Fibroblast of skin of left quadriceps (primary cell): ENCODE measurements around the gene MAPK1IP1L.
"Not testable (repeated sequence)": the region's sequence is repeated elsewhere in the genome, so short reads cannot be mapped to it uniquely, and the experiment has no call there.

Experiments used
- DNase-seq, 2 experiments: peaks; one replicate each; pipeline ENCODE4 v3.0.0-alpha.2; 2013; ENCODE audit warnings: low read depth in 2 of 2

Gene MAPK1IP1L

GRCh38 chr14:55051423-55052268, at the start of gene MAPK1IP1L:
Gene MAPK1IP1L, plus strand, starts transcription at chr14:55051647. Its CDS starts 10,037 bp downstream, at chr14:55061684.
- peak; percentile 86 to 89 for DNase-seq

DNA sequence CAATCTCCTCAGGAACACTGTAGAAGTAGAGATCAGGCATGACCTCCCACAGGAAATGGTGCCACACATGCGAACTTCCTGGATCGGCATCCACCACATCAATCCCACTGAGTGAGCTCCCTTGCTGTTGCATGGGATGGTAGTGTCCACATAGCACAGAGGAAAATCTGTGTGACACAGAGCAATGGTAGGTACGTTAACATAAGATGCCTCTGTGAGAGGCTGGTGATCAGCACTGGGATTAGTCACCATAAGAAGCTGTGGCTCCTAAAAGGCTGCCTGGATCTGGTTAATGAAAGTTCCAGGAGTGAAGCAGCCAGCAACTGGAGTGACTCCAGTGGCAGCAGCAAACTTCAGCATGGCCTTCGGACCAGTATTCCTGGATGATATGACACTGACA, 46.4 kb upstream of the MAPK1IP1L start:
- DNase-seq = no peak

GRCh38 chr14:55015006-55015405, 36.4 kb upstream of the MAPK1IP1L start:
- no peak for DNase-seq

GRCh38 chr14:55019968-55020554, 31.4 kb upstream of the MAPK1IP1L start:
- DNase-seq = no peak

DNA sequence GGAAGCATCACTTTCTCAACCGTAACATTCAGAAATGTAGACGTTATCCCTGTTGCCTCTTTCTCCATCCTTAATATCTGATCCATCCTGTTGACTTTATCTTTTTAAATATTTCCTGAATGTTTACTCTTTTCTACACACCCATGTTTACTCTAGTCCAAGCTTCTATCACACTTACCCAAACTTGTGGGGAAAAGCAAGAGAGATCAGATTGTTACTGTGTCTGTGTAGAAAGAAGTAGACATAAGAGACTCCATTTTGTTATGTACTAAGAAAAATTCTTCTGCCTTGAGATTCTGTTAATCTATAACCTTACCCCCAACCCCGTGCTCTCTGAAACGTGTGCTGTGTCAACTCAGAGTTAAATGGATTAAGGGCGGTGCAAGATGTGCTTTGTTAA, 27.1 kb upstream of the MAPK1IP1L start:
- DNase-seq = not testable (repeated sequence)

DNA sequence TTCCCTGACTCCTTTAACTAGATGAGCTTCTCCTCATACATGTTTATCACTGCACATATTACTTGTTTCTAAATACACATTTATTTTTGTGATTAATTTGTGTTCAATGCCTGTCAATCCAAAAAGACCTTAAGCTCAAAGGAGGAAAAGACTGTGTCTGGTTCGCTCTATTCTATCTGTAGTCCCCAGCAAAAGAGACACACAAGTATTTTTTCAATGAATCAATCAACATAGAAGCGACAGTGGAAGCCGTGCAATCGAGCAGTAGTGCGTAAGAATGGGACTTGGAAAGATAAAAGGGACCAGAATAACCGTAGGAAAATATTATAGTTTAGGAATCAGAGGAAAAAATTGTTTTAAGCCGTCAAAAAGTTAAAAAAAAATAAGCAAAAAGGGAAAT, 25.5 kb upstream of the MAPK1IP1L start:
- DNase-seq = no peak

- no peak for DNase-seq
Measured at GRCh38 chr14:55026441-55026792, 25.0 kb upstream of the MAPK1IP1L start.

DNA sequence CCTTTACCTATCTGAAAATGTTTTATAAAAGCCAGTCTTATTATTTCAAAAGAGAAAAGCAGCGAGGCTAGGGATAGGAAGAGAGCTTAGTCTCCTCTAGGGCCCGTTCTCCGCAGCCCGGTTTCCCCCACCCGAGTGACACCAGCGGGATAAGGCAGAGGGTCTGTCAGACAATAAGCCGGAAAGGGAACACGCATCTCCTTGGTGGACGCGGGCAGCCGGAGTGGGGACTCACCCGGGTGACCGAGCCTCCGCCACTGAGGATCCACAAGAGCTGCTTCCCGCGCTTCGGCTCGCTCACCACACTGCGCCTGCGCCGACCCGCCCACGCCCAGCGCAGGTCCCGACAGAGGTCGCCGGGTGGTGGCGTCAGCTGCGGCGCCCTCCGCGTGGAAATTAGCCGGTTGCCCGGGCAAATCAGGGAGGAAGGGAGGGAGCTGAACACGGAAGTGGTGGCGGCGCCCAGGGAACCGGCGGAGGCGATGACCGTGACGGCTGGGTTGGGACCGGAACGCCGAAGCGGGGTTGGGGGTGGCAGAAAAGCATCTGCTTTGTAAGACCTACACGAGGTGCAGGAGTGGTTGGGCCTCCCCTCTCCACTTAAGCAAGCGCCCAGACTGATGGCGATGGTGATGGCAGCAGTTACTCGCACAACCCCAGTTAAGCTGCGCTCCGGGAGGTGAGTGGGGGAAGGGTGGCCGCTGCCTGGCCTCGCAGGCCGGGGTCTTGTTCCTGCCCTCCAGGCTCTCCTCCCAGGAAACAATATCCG, 24.5 kb upstream of the MAPK1IP1L start, which contains the start of the genes SOCS4 and WDHD1:
SOCS4 (plus strand) TSS at position 444 of the 769 bp plus-strand sequence. CDS start 15,806 bp downstream, outside the sequence.
WDHD1 (minus strand) TSS at position 307 of the 769 bp plus-strand sequence. CDS start 312 bp downstream, outside the sequence.
- DNase-seq = peak; percentile 74 to 78

- DNase-seq = no peak
Measured at GRCh38 chr14:55028066-55028465, 23.4 kb upstream of the MAPK1IP1L start.

DNA sequence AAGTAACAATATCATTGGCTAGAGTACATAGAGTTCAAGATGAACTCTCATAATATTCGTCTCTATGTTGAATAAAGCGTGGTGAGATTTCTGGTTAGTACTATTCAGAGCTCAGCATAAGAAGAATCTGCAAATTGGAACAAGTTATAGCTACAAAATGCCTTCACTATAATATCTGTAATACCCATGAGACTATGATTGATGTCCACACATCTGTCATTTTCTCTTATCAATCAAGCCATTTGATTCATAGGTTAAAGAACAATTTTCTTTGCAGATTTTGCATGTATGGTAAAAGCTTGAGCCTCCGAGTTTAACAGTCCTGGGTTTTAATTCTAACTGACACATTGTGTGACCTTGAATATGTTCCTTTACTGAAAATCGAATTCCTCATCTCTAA, 23.0 kb upstream of the MAPK1IP1L start:
- no peak for DNase-seq

DNA sequence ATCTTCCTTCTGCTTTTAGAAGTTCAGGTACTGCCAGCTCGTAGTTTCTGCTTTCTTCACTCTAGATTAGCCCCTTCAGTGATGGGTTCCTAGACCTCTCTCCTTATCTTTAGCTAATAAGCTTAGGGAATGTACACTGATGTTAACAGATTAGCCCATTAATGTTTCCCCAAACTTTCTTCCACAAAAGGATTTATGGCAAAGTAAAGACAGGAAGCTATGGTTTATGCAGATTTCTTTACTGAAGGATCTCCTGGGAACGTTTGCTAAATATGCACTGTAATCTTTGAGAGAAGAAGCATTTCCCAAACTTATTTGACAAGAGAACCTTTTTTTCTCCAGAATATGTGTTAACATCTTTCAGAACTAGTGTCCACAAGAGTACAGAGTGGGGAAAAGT, 20.3 kb upstream of the MAPK1IP1L start:
- DNase-seq = no peak

- DNase-seq = not testable (repeated sequence)
Measured at GRCh38 chr14:55037995-55038394, 13.5 kb upstream of the MAPK1IP1L start.

DNA sequence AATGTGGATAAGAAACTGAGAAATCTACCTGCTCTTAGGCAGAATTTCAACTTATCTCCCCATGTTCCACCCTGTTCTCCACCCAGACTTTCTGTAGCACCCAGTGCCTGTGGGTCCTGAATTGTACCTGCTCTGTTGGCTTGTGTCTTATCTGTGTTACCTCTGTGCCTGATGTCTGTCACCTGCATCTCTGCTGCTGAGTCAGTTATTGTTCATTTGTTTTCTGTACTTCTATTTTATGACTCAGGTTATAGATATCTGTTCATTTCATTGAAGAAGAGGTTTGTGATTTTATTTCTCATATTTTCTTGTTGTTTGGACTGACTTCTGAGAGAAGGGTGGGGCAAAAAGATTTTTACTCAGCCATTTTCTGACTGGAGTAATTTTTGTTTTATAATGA, 12.7 kb upstream of the MAPK1IP1L start:
- no peak for DNase-seq

- no peak for DNase-seq
Measured at GRCh38 chr14:55043528-55043927, 7.9 kb upstream of the MAPK1IP1L start.

DNA sequence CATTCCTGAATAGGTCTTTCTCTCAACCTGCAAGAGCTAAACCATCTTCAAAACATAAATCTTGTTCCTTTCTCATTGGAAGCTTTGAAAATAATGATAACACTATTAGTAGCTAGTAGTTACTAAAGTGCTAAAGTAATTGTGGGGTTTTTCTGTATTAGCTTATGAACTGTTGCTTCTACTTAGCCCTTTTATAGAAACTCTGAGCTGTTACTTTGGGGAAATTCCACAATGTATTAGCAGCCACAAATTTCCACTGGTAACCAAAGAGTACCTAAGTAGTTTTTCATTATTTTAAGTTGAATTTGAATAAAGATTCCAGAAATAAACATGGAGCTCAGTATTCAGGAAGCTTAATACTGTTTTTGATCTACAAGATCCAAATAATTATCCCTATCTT, 6.4 kb upstream of the MAPK1IP1L start:
- DNase-seq = no peak

DNA sequence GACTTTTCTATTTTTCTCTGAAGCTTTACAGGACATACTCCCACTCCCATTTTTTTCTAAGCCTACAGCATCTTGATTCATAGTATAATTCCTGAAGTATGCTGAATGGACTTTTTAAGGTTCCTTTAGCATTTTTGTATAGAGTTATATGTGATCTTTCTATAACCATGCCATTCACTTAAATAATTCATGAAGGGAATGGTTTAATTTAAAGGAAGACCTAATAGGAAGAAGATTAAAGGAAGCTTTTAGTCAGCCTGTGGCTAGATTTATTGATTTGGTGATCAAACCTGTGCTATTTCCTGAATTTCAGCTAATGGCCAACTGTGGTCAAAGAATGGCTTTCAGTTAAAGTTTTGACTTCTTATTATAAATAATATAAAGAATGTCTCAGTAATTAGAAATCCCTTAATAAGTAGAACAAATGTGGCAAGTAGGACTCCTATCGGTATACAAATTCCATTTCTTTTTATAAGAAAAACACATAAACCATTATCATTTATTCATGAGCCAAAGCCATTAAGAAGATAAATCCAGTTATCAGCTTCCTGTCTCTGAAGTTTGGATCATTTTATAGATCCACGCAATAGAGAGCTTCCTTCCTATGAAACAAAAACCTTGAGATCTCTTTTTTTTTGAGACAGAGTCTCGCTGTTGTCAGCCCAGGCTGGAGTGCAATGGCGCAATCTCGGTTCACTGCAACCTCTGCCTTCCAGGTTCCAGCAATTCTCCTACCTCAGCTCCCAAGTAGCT, 4.0 kb upstream of the MAPK1IP1L start:
- DNase-seq = no peak

- DNase-seq = no peak
Measured at GRCh38 chr14:55048900-55049436, 2.5 kb upstream of the MAPK1IP1L start.

- DNase-seq = no peak
Measured at GRCh38 chr14:55051165-55051422, 353 bp upstream of the MAPK1IP1L start.

DNA sequence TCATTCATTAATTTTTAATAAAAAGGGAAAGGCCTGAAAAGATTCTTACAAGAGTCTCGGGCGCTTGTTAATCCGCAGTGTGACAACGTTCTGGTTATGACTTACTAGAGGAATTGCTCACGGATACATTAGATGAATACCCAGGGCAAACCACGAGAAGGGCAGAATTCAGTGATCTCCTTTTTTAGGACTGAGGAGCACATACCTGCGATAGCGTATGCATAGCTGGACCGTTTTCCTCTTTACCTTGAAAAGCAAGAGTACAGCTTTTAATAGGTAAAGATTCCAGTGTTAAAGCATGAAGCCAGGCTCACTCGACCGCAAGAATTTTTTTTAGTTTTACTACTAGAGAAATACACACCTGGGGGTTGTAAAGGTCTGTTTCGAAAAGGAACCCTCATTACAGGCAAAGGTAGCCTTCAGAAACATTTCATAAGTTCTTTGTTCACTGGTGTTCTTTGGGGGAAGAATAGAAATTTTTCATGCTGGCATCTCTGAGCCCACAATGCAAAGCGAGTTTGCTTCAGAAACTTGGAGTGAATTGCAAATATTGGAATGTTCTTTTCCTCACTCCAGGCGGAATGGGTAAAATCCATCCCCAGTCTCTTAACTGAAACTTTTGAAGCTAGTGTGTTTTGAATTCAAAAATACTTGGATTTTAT, 953 bp downstream of the MAPK1IP1L start:
- DNase-seq = no peak

DNA sequence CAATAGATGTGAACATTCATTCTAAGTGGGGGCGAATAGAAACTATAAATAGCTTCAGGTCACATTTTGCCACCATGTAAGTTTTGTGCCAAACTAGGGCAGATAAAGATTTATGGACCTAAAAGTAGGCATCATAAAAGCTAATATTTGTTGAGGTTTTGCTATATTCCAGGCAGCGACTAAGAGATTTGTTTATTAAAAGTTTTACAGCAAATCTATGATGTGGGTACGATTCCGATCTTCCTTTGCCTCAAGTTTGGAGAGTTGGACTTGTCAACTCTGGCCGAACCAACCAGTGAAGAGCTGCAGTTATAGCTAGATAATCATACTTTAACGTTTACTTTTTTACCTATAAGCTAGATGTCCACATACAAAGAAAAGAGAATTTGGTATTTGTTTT, 1.6 kb downstream of the MAPK1IP1L start:
- no peak for DNase-seq

DNA sequence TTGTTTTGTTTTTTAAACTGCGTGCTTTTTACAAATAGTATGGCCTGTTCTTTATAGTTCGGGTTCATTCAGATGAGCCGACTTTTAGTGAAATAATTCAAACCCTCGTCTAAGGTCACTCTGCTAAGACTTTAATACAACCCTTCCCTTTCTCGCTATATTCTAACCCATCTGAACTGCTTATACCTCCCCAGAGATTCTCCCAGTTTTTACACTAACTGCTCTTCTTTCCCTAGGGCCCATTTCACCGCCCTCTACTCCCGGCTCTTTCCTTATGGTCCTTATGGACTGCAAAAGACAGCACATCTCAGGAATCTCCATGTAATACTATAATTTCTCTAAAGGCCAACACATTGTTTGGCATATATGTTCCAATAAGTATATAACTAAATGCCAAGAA, 2.1 kb downstream of the MAPK1IP1L start:
- DNase-seq = no peak
